Gastroesophageal sphincter (tissue), 4 donors: Measurements from ENCODE around the gene RALA. TPM values are rescaled to one million over a fixed set of nuclear protein-coding genes. Genes with fewer than 3 reads are reported as not detected.
"Not testable (repeated sequence)": the region's sequence is repeated elsewhere in the genome, so short reads cannot be mapped to it uniquely, and the experiment has no call there.

Experiments used
- ATAC-seq: fragments of 150-250 bp; one replicate; pipeline ENCODE4 v1.9.1; 2016; ENCODE audit warnings: mild to moderate bottlenecking, moderate library complexity
- H3K27ac ChIP-seq, 4 donors: fragments of 200-600 bp; sonication (generic) in 3 of 4; 1 replicate in 3 of 4; 2 replicates in 1 of 4; pipeline ENCODE4 v1.5.1; 2016 to 2019
- H3K27me3 ChIP-seq: fragments of 200-600 bp; sonication (generic); one replicate; pipeline ENCODE4 v1.5.1; 2019
- H3K36me3 ChIP-seq, 2 donors: fragments of 200-600 bp; sonication (generic); one replicate each; pipeline ENCODE4 v1.5.1; 2019; ENCODE audit warnings: control low read depth in 1 of 2
- H3K4me1 ChIP-seq, 3 donors: fragments of 200-600 bp; sonication (generic); 1 replicate in 2 of 3; 2 replicates in 1 of 3; pipeline ENCODE4 v1.5.1; 2016 to 2019; ENCODE audit warnings: control low read depth in 2 of 3
- H3K4me3 ChIP-seq, 2 donors: fragments of 200-600 bp; sonication (generic); one replicate each; pipeline ENCODE4 v1.5.1; 2019; ENCODE audit warnings: mild to moderate bottlenecking in 1 of 2, moderate library complexity in 1 of 2
- H3K9me3 ChIP-seq, 3 donors: fragments of 200-600 bp; sonication (generic); one replicate each; pipeline ENCODE4 v1.5.1; 2017 to 2019; ENCODE audit warnings: control low read depth in 2 of 3
- EP300 ChIP-seq: sonication (generic); formaldehyde crosslinking; IDR thresholded peaks from one replicate; pipeline ENCODE4 v1.6.1; 2017; ENCODE audit warnings: antibody characterized with exemption, mild to moderate bottlenecking
- POLR2A ChIP-seq, 2 donors: fragments of 450-650 bp; IDR thresholded peaks; one replicate each; pipeline ENCODE4 v1.6.1; 2017; ENCODE audit warnings: antibody characterized with exemption in 2 of 2, mild to moderate bottlenecking in 2 of 2, moderate library complexity in 1 of 2
- POLR2AphosphoS5 ChIP-seq: sonication (generic); formaldehyde crosslinking; IDR thresholded peaks from one replicate; pipeline ENCODE4 v1.6.1; 2017; ENCODE audit warnings: antibody characterized with exemption
- WGBS, 2 donors: methylation state at CpG; one replicate each; pipeline ENCODE4 v1.1.5; 2018; ENCODE audit warnings: low coverage in 1 of 2; 5-methylcytosine and 5-hydroxymethylcytosine counted together
- total RNA-seq, 4 donors: library from RNA; depleted of rRNA; stranded (reverse); fragments of >200 nt; gene quantifications; one replicate each; pipeline ENCODE4 v1.1.0, GENCODE V29; 2016
- TF ChIP-seq, protein P1 (sequence below), 4 experiments: fragments of 200-600 bp in 2 of 4; fragments of 450-650 bp in 2 of 4; sonication (generic) in 1 of 4; IDR thresholded peaks; one replicate each; pipeline ENCODE4 v1.5.1; 2017 to 2019; ENCODE audit warnings: antibody characterized with exemption in 4 of 4, mild to moderate bottlenecking in 2 of 4, moderate library complexity in 2 of 4

The RALA gene
- total RNA-seq, 4 donors from 2014 or later = 16.6 to 30.7 (median 21.0) TPM

DNA sequence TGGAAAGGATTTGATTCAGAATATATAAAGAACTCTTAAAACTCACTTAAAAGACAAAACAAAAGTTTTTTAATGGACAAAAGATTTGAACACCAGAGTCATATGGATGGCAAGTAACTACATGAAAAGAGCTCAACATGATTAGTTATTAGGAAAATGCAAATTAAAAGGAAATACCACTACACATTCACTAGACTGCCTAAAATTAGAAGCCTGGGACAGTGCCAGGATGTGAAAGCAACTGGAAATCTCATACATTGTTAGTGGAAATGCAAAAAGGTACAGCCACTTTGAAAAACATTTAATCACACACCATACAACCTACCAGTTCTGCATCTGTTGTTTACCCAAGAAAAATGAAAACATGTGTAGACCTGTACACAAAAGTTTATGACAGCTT is 48.8 kb downstream of the RALA start:
- no peak overlapping the region for H3K27ac ChIP-seq
- no peak for ATAC-seq
- no peak for TF ChIP-seq EP300
- TF ChIP-seq, protein P1, sequence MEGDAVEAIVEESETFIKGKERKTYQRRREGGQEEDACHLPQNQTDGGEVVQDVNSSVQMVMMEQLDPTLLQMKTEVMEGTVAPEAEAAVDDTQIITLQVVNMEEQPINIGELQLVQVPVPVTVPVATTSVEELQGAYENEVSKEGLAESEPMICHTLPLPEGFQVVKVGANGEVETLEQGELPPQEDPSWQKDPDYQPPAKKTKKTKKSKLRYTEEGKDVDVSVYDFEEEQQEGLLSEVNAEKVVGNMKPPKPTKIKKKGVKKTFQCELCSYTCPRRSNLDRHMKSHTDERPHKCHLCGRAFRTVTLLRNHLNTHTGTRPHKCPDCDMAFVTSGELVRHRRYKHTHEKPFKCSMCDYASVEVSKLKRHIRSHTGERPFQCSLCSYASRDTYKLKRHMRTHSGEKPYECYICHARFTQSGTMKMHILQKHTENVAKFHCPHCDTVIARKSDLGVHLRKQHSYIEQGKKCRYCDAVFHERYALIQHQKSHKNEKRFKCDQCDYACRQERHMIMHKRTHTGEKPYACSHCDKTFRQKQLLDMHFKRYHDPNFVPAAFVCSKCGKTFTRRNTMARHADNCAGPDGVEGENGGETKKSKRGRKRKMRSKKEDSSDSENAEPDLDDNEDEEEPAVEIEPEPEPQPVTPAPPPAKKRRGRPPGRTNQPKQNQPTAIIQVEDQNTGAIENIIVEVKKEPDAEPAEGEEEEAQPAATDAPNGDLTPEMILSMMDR (IDR thresholded peaks at IDR 0.05) = no peak
- TF ChIP-seq POLR2A (IDR thresholded peaks at IDR 0.05) = no peak
- no peak for TF ChIP-seq POLR2AphosphoS5
- no peaks in the 10 kb centered on the region for H3K27me3 ChIP-seq
- no peaks in the 10 kb centered on the region for H3K36me3 ChIP-seq
- no peaks in the 10 kb centered on the region for H3K9me3 ChIP-seq
- H3K4me1 ChIP-seq = peaks cover 0 to 41% (median 0%) of the 10 kb centered on the region in 3 donors
- no peak overlapping the region for H3K4me3 ChIP-seq

DNA sequence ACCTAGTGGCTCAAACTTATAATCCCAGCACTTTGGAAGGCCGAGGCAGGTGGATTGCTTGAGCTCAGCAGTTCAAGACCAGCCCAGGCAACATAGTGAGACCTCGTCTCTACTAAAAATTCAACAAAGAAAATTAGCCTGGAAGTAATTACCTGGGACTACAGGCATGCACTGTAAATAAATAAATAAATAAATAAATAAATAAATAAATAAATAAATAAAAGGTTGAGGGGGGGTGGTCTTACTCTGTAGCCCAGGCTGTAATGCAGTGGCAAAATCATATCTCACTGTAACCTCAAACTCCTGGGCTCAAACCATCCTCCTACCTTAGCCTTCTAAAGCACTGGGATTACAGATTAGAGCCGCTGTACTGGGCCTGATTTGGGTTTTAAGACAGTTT is 50.5 kb downstream of the RALA start:
- TF ChIP-seq EP300 (no peak), POLR2A (IDR thresholded peaks at IDR 0.05) (no peak), POLR2AphosphoS5 (no peak)
- TF ChIP-seq, protein P1 (IDR thresholded peaks at IDR 0.05) = no peak
- Histone ChIP-seq H3K4me1 (peaks cover 0 to 26% (median 0%) of the 10 kb centered on the region in 3 donors), H3K36me3 (no peaks in the 10 kb centered on the region), H3K27ac (peak overlapping the region in 1 of 4 donors; percentile 38), H3K27me3 (no peaks in the 10 kb centered on the region), H3K4me3 (no peak overlapping the region), H3K9me3 (no peaks in the 10 kb centered on the region)
- 86 to 91% methylated on average over 3 of the region's 3 CpGs for WGBS, 2 donors
- ATAC-seq = no peak

DNA sequence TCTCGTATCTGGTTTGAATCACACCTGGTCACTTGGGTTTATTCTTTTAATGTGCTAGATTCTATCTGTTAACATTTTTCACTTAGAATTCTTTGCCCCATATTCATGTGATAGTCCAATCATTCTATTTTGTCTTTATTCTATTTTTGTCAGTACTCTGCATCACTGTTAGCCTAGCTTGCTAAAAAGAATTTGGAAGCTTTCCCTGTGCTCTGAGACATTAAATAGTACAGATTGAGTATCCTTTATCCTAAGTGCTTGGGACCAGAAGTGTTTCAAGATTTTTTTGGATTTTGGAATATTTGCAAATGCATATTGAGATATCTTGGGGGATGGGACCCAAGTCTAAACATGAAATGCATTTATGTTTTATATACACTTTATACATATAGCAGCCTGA is 51.0 kb downstream of the RALA start:
- WGBS, 2 donors = 25 to 42% methylated on average over 1 of the region's 1 CpG
- H3K27ac ChIP-seq = peak overlapping the region in 1 of 4 donors; percentile 38
- H3K27me3 ChIP-seq = no peaks in the 10 kb centered on the region
- ATAC-seq = no peak
- no peaks in the 10 kb centered on the region for H3K36me3 ChIP-seq
- no peak overlapping the region for H3K4me3 ChIP-seq
- H3K4me1 ChIP-seq = peaks cover 0 to 26% (median 0%) of the 10 kb centered on the region in 3 donors
- H3K9me3 ChIP-seq = no peaks in the 10 kb centered on the region
- no peak for TF ChIP-seq EP300

DNA sequence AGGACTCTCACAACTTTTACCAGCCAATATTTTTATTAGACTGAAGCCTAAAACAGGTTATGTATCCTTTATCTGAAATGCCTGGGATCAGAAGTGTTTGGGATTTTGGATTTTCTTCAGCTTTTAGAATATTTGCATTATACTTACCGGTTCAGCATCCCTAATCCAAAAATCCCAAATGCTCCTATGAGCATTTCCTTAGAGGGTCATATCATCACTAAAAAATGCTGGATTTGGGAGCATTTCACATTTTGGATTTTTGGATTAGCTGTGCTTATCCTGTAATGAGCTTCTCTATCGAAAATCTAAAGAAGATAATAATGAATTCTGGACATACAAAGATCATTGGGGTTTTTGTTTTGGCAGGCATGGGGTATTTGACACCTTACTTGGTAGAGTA is 53.0 kb downstream of the RALA start:
- peaks cover 0 to 33% (median 0%) of the 10 kb centered on the region in 3 donors for H3K4me1 ChIP-seq
- no peaks in the 10 kb centered on the region for H3K9me3 ChIP-seq
- ATAC-seq = no peak
- no peak overlapping the region for H3K4me3 ChIP-seq
- WGBS, 2 donors = 81 to 100% methylated on average over 2 of the region's 2 CpGs
- H3K36me3 ChIP-seq = no peaks in the 10 kb centered on the region
- H3K27me3 ChIP-seq = no peaks in the 10 kb centered on the region
- no peak overlapping the region for H3K27ac ChIP-seq
- TF ChIP-seq, protein P1 (IDR thresholded peaks at IDR 0.05) = no peak
- TF ChIP-seq POLR2AphosphoS5 = no peak
- no peak for TF ChIP-seq POLR2A (IDR thresholded peaks at IDR 0.05)
- no peak for TF ChIP-seq EP300

DNA sequence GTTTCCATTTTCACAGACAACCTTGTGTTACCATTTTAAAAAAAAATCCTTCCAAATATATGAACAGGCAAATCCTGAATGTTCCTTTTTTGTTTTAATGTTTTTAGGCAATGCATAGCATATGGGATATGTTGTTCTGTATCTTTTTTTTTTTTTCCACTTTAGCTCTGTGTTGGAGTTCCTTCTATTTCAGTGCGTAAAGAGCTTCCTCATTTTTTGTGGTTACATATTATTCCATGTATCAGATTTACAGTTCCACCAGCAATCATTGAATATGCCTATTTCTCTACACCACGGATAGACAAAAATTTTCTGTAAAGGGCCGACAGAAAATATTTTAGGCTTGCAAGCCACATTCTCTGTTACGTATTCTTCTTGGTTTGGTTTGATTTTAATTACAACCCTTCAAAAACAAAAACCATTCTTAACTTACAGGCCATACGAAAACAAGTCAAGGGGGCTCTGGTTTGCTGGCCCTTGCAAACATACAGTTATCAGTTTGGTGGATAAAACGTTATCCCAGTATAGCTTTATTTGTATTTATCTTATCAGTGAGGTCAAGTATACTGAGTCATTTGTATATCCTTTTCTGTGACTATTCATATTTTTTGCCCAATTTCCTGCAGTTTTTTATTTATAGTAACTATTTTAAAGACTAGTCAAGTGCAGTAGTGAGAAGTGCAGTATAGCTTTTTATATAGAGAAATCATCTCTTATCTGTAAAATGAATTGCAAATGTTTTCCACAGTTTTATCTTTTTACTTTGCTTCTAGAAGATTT is 55.7 kb downstream of the RALA start:
- 63 to 70% methylated on average over 3 to 6 of the region's 6 CpGs for WGBS, 2 donors
- H3K9me3 ChIP-seq = no peaks in the 10 kb centered on the region
- no peaks in the 10 kb centered on the region for H3K27me3 ChIP-seq
- TF ChIP-seq POLR2AphosphoS5 (no peak), POLR2A (IDR thresholded peaks at IDR 0.05) (no peak), EP300 (no peak)
- TF ChIP-seq, protein P1 (IDR thresholded peaks at IDR 0.05) = no peak
- no peak overlapping the region for H3K27ac ChIP-seq
- H3K4me3 ChIP-seq = no peak overlapping the region
- peaks cover 8 to 47% (median 19%) of the 10 kb centered on the region in 3 donors for H3K4me1 ChIP-seq
- no peak for ATAC-seq
- H3K36me3 ChIP-seq = no peaks in the 10 kb centered on the region

DNA sequence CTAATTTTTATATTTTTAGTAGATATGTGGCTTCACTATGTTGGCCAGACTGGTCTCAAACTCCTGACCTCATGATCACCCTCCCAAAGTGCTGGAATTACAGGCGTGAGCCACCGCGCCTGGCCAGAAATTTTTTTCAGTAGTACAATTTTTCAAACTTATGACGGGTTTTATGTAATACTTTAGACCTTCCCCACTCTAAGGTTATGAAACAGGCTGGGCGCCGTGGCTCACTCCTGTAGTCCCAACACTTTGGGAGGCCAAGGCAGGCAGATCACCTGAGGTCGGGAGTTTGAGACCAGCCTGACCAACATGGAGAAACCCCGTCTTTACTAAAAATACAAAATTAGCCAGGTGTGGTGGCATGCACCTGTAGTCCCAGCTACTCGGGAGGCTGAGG is 56.5 kb downstream of the RALA start:
- not testable (repeated sequence) for H3K27me3 ChIP-seq, ATAC-seq, H3K9me3 ChIP-seq, H3K36me3 ChIP-seq, H3K4me3 ChIP-seq, H3K27ac ChIP-seq
- WGBS, 2 donors = 79 to 93% methylated on average over 3 to 6 of the region's 9 CpGs
- peaks cover 8 to 47% (median 20%) of the 10 kb centered on the region in 3 donors for H3K4me1 ChIP-seq
